ENCODE results near the gene BCDIN3D. TPM values are rescaled to one million over a fixed set of nuclear protein-coding genes. Genes with fewer than 3 reads are reported as not detected.
"Not testable (repeated sequence)": the region's sequence is repeated elsewhere in the genome, so short reads cannot be mapped to it uniquely, and the experiment has no call there.

Gene BCDIN3D
- total RNA-seq, 1 donor from 2014 or later, result 3.9 TPM

DNA sequence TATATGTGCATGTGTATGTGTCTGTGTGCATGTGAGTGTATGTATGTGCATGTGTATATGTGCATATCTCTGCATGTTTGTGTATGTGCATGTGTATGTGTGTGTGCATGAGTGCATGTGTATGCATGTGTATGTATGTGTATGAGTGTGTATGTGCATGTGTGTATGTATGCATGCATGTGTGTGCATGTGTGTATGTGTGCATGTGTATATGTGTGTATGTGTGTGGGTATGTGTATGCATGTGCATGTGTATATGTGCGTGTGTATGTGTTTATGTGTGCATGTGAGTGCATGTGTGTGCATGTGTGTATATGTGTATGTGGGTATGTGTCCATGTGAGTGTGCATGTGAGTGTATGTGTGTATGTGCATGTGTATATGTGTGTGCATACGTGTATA lies 36.2 kb upstream of the BCDIN3D start:
- intact Hi-C loops (cut with DNase I); ATAC-seq; DNase-seq (ENCODE audit: low spot score): not testable (repeated sequence)

DNA sequence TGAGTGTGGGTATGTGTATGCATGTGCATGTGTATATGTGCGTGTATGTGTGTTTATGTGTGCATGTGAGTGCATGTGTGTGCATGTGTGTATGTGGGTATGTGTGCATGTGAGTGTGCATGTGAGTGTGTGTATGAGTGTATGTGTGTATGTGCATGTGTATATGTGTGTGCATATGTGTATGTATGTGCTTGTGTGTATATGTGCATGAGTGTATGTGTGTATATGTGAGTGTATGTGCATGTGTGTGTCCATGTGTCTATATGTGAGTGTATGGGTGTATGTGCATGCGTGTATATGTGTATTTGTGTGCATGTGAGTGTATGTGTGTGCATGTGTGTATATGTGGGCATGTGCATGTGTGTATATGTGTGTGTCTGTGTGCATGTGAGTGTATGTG lies 35.1 kb upstream of the BCDIN3D start:
- intact Hi-C loops (cut with DNase I), result no loop called here
- no peak for ATAC-seq
- no peak for DNase-seq (ENCODE audit: low spot score)

DNA sequence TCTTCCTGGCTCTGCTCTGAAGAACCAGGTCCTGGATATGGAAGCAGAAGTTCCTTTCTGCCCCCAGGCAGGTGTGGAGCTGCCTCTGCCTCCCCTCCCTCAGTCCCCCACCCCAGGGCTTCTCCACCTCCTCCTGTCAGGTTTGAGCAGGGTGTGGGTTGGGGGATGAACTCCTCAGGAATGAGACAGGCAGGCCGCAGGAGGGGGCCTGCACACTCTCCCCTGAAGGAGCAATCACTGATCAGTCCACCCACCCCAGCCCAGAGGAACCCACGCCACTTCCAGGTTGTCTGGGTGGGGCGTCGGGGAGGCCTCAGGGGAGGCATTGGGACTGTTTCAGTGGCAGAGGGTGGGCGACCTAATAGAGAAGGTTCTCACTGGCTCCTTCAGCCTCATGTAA lies 34.2 kb upstream of the BCDIN3D start:
- no peak for ATAC-seq
- intact Hi-C loops (cut with DNase I), result no loop called here
- DNase-seq (ENCODE audit: low spot score), result peak; percentile 32

DNA sequence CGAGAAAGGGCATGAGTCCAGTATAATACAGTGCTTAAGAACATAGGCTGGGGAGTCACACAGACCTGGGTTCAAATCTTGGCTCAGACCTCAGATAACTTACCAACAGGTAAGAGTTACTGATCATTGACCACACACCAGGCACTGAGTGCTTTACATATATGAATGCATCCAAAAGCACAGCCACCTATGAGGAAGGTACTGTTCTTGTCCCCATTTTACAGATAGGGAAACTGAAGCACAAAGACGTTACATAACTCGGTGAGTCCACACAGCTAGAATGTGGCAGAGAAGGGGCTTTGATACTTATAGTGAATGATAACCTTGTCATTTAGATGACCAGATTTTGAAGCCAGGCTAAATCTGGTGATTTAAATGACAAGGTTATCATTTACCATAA lies 33.2 kb upstream of the BCDIN3D start:
- DNase-seq (ENCODE audit: low spot score) (no peak), ATAC-seq (no peak)
- intact Hi-C loops (cut with DNase I), result no loop called here

DNA sequence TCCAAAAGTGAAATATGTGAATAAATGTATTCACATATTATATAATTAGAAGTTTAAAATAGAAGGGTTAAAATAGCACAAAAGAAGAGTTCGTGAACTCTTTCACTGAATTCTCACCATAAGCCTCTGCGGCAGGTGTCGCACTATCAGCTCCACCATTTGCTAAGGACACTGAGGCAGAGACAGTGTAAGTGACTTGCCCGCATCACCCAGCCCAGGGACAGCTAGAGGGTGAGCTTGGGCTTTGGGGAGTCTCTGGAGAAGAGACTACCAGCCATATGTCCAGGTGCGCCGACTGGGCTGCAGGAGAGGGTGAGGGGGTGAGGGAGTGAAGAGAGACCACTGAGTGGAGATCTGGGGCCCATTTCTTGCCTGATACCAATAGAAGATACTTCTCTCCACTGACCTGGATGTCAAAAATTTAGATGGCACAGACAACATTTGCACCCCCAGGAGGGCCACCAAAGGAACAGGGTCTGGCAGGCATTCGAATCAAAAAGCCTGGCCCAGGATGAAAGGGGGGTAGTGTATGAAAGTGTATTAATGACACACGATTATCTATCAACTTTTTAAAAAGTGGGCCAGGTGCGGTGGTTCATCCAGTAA lies 32.3 kb upstream of the BCDIN3D start:
- intact Hi-C loops (cut with DNase I), result no loop called here
- ATAC-seq (no peak), DNase-seq (ENCODE audit: low spot score) (peak; percentile 48)

DNA sequence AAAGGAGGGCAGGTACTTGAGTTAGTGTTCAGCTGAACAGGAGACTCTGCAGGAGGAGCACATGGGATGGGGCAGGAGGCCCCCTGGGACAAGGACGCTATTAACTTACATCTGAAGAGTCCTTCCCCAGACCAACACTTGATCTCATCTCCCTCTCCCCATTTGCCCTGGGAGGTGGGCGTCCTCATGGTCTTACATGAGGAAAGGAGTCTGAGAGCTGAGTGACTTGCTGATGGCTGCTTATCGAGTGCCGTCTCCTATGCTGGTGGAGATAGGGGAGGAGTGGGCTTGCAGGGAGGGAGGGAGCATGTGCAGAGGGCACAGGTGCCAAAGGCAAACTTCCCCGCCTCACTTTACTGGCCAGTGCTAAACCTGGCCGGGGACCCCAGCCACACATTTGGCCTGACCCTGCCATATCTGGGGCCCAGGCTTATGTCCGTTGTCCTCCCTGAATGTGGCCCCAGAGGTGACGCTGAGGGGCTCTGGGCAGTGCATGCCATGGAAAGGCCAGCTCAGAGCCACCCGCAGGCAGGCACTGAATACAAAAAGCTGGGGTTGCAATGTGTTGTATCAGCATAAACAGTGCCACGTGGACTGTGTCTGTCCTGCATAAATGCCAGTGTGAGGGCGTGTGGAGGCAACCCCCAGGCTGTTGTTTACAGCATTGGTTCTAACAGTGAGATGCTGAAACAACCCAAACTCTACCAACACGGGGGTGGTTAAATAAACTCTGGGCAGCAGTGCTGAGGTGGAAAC lies 31.4 kb upstream of the BCDIN3D start:
- peak; percentile 62 for DNase-seq (ENCODE audit: low spot score)
- ATAC-seq, result peak; percentile 55
- intact Hi-C loops (cut with DNase I), result no loop called here

DNA sequence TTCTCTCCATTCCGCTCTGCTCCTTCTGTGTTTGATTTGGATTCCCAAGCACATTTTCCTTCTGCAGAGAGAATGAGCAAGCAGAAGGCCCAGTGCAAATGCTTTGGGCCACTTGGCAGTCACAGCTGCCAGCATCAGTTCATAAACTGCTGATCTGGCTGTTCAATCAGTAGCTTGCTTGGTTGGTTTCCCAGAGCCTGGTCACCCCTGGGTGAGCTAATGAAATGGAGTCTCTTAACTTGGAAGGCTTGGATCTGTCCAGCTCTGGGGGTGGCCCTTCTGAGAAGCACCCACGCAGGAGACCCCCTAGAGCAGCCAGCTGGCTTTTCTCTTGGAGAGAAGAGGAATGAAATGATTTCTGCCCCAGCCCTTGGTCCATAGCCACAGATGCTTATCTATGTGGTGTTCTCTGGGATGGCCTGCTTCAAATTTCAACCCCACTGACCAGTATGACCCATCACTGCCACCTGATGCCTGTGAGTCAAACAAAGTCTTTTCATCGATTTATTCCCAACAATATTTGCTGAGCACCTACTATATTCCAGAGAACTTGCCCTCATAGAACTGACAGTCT lies 30.5 kb upstream of the BCDIN3D start:
- peak; percentile 54 for DNase-seq (ENCODE audit: low spot score)
- no peak for ATAC-seq
- intact Hi-C loops (cut with DNase I), result no loop called here

DNA sequence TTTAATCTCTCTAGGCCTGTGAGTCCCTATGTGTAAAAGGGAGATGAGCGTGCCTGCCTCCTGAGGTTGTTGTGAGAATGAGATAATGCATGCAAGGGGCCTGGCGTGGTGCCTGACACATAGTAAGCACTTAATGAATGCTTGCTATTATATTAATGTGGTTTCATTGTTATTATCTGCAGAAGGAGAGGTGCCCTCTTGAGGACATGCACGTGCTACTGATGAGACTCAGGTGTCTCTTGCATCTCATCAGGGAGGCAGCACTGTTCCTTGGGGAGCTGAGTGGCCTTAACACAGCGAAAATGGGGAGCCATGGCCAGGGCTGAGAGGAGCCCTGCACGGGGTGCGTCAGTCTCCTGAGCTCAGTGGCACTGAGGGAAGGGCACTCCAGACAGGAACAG lies 29.9 kb upstream of the BCDIN3D start:
- intact Hi-C loops (cut with DNase I), result no loop called here
- DNase-seq (ENCODE audit: low spot score) (peak; percentile 51), ATAC-seq (no peak)

DNA sequence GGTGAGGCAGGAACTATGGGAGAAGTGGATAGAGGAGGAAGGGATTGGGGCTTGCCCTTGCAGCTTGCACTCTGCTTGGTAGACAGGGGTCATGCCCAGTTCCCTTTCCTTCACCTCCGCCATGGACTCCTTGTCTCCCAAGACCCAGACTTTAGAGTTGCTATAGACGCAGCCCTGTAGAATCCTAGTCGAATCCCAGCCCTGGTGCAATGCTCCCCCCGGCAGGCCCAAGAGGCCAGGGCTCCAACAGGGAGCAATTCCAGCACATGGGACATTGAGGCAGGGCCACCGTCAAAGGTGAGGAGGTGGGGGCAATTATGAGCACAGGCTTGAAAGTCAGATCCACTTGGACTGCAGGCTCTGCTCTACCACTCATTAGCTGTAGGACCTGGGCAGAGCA lies 29.5 kb upstream of the BCDIN3D start:
- intact Hi-C loops (cut with DNase I), result no loop called here
- DNase-seq (ENCODE audit: low spot score) (no peak), ATAC-seq (no peak)

DNA sequence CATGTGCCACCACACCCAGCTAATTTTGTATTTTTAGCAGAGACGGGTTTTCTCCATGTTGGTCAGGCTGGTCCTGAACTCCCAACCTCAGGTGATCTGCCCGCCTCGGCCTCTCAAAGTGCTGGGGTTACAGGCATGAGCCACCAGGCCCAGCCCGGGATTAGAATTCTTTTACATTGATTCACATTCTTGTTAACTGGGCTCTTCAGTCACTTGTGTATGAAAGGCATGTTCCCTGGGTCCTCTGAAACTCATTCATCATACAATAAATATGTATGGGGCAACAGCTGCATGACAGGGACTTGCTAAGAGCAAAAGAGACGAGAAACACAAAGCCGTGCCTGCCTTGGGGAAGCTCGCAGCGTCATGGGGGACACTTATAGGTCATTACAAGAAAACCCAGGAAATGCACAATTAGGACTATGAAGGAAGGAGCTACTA lies 28.9 kb upstream of the BCDIN3D start:
- intact Hi-C loops (cut with DNase I); ATAC-seq; DNase-seq (ENCODE audit: low spot score): not testable (repeated sequence)

DNA sequence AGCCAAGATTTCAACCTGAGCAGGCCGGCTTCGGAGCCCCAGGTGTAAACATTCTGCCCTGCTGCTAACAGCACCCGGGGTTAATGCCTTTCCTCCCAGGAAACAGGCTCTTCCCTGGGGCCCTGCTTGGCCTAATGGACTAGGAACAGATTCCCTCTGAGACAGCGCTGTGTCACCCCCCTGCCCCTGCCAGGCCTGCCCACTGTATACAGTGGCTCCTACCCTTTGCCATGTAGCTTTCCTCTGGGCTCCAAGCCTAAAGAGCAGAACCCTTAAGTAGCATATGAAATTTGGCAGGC lies 28.3 kb upstream of the BCDIN3D start:
- intact Hi-C loops (cut with DNase I), result no loop called here
- ATAC-seq (no peak), DNase-seq (ENCODE audit: low spot score) (peak; percentile 43)

DNA sequence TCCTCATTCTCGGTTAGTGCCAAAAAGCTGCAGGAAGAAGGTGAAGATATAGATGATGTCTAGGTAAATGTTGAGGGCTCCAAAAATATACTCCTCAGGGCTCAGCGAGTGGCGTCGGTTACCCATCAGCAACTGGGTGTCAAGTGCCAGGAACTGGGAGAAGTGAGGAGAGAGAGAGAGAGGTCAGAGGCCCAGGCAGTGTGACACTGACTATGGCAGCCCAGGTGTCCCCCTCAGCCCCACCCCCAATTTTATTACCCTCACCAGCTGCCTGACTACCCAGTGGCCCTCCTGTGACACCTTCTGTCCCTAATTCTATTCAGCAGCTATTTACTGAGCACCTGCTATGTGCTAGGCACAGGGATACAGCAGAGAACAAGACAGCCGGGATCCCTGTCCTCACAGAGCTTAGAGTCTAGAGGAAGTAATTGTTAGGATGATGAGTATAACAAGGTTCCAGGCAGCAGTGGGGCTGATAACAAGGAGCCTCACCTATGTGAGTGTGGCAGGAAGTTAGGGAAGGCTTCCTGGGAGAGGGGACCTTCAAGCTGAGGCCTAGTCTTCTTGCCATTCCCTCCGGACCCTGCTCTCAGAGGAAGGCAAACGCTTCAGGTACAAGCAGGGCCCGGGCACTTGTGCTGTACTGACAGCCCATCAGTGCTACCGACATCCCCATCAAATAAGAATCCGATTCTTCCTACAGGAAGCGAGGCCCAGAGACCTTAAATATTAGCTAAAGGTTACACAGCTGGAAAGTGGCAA lies 27.8 kb upstream of the BCDIN3D start:
- DNase-seq (ENCODE audit: low spot score) (no peak), ATAC-seq (no peak)
- intact Hi-C loops (cut with DNase I), result no loop called here

DNA sequence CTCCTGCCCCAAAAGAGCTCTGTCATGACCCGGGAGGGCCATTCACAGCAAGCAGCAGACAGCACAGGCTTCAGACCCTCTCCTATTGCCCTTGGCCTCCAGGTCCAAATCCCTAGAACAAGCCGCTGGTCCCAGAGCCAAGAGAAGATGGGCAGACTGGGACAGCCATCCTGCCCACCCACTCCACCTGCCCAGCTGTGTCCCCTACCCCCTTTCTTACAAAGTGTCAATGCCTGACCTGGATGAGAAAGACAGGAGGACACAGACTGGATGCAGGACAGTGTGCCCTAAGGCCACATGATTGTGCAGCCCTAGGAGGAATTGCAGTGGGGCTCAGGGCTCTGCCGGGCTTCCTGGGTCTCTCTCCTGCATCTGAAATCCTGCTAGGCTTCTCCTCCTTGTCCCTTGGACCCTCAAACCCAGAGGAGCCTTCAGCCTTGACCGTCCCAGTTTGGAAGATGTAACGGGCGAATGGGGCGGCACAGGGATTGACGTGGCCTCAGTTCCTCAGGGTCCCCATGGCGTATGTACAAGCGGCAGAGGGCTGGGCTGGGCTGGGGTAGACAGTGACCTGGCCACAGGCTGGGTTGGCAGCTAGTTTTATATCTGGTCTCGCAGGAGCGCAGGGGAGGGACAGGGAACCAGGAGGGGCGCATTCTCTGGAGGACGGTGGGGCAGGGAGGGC lies 27.1 kb upstream of the BCDIN3D start:
- ATAC-seq, result no peak
- intact Hi-C loops (cut with DNase I), result loop anchor here (10.0 kb wide), 1 partner anchor 185 kb away; the partner anchor contains the start of gene ASIC1
- DNase-seq (ENCODE audit: low spot score), result peak; percentile 57

DNA sequence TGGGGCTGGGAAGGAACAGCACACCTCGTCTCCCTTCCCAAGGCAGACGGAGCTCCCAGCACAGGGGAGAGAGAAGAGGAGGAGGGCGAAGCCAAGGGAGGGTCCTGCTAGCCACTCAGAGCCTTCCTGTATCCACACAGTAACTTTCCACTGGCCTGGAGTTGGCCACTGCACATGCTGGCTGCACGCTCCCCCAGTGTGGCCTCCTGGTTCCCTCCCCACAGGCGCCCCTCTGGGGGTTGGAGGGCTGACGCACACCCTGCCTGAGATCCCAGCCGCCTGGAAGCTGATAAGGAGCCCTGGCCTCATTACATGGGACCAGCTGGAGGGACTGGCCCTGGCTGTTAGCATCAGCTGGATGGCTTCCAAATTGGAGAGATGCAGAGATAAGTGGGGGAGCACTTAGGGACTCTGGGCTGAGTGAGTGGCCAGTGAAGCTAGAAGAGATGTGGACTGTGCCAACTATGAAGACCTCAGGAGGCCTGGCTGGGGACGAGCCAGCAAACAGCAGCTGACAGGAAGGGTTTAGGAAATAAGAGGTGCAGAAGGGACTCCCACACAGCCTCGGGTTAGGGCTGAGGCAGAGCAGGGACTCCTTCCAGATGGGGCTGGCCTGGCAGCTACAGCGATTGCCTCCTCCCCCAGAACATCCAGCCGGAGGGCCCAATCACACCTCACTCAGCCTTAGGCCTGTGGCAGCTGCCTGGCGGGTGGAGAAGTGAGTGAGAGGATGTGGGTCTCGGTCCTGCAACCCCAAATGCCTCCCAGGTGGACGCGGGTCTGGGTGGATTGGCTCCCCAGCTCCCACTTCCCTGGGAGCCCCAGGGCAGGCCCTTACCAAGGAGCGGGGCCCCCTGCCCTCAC lies 26.3 kb upstream of the BCDIN3D start:
- ATAC-seq (peak; percentile 89), DNase-seq (ENCODE audit: low spot score) (peak; percentile 87)
- intact Hi-C loops (cut with DNase I), result loop anchor here (10.0 kb wide), 1 partner anchor 186 kb away; the partner anchor contains the start of gene ASIC1

DNA sequence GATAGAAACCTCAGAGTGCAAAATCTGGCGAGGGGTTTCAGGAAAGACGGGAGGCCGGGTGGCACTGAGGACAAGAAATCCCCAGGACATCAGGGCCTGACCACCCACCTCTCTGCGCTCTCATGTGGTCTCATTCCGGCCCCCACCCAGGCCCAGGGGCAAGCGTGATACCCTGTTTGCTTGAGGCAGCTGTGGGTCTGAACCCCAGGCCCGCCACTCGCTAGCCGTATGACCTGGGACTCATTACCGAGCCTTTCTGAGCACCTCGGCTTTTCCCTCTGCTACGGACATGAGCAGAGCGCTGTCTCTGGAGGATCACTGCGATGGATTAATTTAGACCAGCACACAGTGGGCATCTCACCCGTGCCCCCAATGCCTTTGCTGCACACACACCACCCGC lies 25.5 kb upstream of the BCDIN3D start:
- intact Hi-C loops (cut with DNase I), result loop anchor here (10.0 kb wide), 1 partner anchor 186 kb away; the partner anchor contains the start of gene ASIC1
- ATAC-seq (no peak), DNase-seq (ENCODE audit: low spot score) (no peak)

DNA sequence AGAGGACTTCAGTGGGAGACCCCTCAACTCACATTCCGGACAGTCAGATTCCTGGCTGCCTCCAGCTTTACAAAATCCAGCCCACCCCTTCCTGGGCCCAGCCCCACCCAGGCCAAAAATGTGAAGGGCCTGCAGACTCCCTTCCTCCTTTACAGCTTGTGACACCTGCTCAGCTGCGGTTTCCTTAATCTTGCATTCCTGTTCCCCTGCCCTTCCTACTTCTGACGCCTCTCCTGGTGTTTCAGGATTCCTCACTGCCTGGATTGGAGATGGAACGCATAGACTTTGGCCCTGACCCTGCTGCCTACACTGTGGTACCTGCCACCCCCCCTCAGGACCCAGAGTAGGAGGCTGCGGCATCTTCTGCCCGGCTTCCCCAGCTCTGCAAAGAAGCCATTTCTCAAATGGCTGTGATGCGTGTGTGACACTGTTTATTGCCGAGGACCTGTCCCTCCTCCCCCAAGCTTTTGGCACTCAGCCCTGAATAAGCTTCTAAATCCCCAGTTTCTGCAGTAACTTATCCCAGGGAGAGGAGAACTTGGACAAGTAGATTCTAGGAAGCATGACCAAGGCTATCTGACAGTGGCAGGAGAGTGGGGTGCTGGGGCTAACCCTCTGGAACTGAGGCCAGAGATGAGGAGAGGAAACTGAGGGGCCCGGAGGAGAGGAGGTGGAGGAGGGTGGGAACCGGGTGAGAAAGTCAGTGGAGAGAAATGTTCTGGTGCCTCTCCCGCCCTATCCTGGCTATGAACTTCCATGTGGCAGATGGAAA lies 24.9 kb upstream of the BCDIN3D start:
- ATAC-seq, result no peak
- intact Hi-C loops (cut with DNase I), result loop anchor here (10.0 kb wide), 1 partner anchor 187 kb away; the partner anchor contains the start of gene ASIC1
- no peak for DNase-seq (ENCODE audit: low spot score)

DNA sequence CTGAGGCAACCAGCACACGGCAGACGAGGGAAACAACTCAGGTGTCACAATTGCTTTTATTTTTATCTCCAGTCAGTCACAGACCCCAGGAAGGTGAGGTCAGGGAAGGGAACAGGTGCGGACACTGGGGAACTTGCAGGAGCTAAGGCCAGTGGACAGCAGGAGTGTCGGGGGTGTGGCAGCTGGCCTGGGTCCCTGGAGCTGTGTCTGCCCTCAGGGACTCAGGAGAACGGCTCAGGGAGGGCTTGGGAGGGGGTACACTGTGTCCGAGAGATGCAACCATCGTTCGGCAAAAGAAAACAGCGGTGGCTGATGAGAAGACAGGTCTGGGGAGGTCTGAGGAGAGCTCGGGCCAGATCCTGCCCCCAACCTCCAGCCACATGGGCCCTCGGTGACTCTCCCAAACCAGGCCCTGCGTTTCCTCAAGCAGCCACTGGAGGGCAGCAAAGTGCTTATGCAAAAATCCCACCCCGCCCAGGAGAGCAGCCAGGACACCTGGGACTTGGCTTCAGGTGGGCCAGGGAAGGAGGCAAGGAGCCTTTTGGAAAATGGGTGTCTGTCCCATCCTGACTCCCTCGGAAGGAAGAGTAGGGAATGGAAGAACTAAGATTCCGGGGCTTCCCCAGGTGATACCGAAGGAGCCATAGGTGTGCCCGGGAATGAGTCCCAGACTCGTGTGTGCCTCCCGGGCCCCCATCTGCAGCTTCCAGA lies 24.1 kb upstream of the BCDIN3D start:
- peak; percentile 87 for DNase-seq (ENCODE audit: low spot score)
- intact Hi-C loops (cut with DNase I), result loop anchor here (10.0 kb wide), 1 partner anchor 188 kb away; the partner anchor contains the start of gene ASIC1
- ATAC-seq, result peak; percentile 48

Data from sciatic nerve (tissue), 2 donors.